Measurements from ENCODE around the gene H2AZ1. TPM values are rescaled to one million over a fixed set of nuclear protein-coding genes. Genes with fewer than 3 reads are reported as not detected.
A peak's percentile ranks its signal among the peaks of the same experiment; 100 is the strongest.

Gene H2AZ1
- total and polyA plus RNA-seq, 2 experiments from 2014 or later = 123 to 452 TPM

- Histone ChIP-seq H3K27me3 (no peaks in the 10 kb centered on the region), H3K4me1 (ENCODE audit: low read depth) (peaks cover 16% of the 10 kb centered on the region), H3K4me3 (no peak overlapping the region), H3K9me3 (ENCODE audit: low read depth) (no peaks in the 10 kb centered on the region), H3K36me3 (peaks cover 9% of the 10 kb centered on the region), H3K27ac (no peak overlapping the region)
- no peak for TF ChIP-seq CTCF (IDR thresholded peaks at IDR 0.05; ENCODE audit: low read depth, low read length)
- DNase-seq (ENCODE audit: low read depth in 1 of 2, low spot score in 1 of 2) = no peak
Observed at GRCh38 chr4:99943904-99944437, 6.1 kb downstream of the H2AZ1 start.

GRCh38 chr4:99938243-99938753 is 11.8 kb downstream of the H2AZ1 start:
- no peak for DNase-seq (ENCODE audit: low read depth in 1 of 2, low spot score in 1 of 2)
- no peaks in the 10 kb centered on the region for H3K27me3 ChIP-seq
- H3K4me3 ChIP-seq = no peak overlapping the region
- peaks cover 3% of the 10 kb centered on the region for H3K36me3 ChIP-seq
- no peaks in the 10 kb centered on the region for H3K4me1 ChIP-seq (ENCODE audit: low read depth)
- no peak overlapping the region for H3K27ac ChIP-seq
- H3K9me3 ChIP-seq (ENCODE audit: low read depth) = no peaks in the 10 kb centered on the region
- TF ChIP-seq CTCF (IDR thresholded peaks at IDR 0.05; ENCODE audit: low read depth, low read length) = no peak

GRCh38 chr4:99934891-99935290 is 15.2 kb downstream of the H2AZ1 start:
- no peaks in the 10 kb centered on the region for H3K27me3 ChIP-seq
- no peak for DNase-seq (ENCODE audit: low read depth in 1 of 2, low spot score in 1 of 2)
- H3K27ac ChIP-seq = no peak overlapping the region
- H3K9me3 ChIP-seq (ENCODE audit: low read depth) = no peaks in the 10 kb centered on the region
- H3K4me3 ChIP-seq = no peak overlapping the region
- no peaks in the 10 kb centered on the region for H3K4me1 ChIP-seq (ENCODE audit: low read depth)
- no peak for TF ChIP-seq CTCF (IDR thresholded peaks at IDR 0.05; ENCODE audit: low read depth, low read length)
- H3K36me3 ChIP-seq = peaks cover 2% of the 10 kb centered on the region

GRCh38 chr4:99927566-99927965 is 22.5 kb downstream of the H2AZ1 start:
- no peak for TF ChIP-seq CTCF (IDR thresholded peaks at IDR 0.05; ENCODE audit: low read depth, low read length)
- Histone ChIP-seq H3K4me1 (ENCODE audit: low read depth) (no peaks in the 10 kb centered on the region), H3K36me3 (peaks cover 12% of the 10 kb centered on the region), H3K9me3 (ENCODE audit: low read depth) (no peaks in the 10 kb centered on the region), H3K4me3 (no peak overlapping the region), H3K27me3 (no peaks in the 10 kb centered on the region), H3K27ac (no peak overlapping the region)
- peak in 1 of 2 donors; percentile 62 for DNase-seq (ENCODE audit: low read depth in 1 of 2, low spot score in 1 of 2)

GRCh38 chr4:99921174-99921573 is 28.9 kb downstream of the H2AZ1 start:
- H3K27ac ChIP-seq = no peak overlapping the region
- no peaks in the 10 kb centered on the region for H3K27me3 ChIP-seq
- no peaks in the 10 kb centered on the region for H3K4me1 ChIP-seq (ENCODE audit: low read depth)
- DNase-seq (ENCODE audit: low read depth in 1 of 2, low spot score in 1 of 2) = no peak
- peaks cover 23% of the 10 kb centered on the region for H3K36me3 ChIP-seq
- H3K4me3 ChIP-seq = no peak overlapping the region
- no peak for TF ChIP-seq CTCF (IDR thresholded peaks at IDR 0.05; ENCODE audit: low read depth, low read length)
- no peaks in the 10 kb centered on the region for H3K9me3 ChIP-seq (ENCODE audit: low read depth)
